RPMI8226 (cell line): ENCODE data around the gene RNF130.

Experiments used
- DNase-seq: peaks from one replicate; pipeline ENCODE4 v3.0.0-alpha.2; 2015

RNF130 gene

DNA sequence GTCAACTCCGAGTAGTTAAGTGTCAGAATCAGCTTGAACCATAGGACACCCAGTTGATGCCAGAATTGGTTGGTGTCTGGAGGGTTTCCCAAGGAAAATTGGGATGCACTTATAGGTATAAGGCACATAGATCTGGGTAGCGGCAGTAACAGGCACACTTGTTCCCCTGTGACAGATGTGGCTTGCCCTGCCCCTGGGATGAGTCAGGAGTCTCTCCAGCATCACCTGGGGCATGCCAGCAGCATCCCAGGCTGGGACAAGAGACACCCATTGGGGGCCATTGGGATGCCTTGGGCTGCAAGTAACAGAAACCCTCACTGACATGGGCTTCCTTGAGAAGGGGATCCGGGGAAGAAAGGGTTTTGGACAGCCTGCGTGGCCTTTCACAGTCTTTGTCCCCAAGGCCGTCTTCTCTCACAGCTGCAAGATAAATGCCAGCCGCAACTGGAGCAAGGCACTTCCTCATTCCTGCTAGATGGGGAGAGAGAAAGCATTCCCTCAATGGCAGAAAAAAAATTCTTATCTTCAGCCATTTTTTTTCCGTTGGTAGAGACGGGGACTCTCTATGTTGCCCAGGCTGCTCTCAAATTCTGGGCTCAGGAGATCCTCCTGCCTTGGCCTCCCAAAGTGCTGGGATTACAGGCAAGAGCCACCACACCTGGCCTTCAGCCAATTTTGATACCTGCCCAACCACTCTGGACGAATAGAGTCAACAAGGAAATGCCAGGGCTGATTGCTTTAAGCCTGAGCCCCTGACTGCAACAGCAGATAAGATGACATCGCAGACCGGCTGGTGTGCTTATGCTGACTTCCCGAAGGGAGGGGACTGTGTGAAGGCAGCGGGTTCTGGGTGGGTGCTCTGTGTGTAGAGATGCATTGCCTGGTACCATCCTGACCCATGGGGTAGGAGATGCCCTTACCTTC is 13.3 kb upstream of the RNF130 start:
- no peak for DNase-seq

DNA sequence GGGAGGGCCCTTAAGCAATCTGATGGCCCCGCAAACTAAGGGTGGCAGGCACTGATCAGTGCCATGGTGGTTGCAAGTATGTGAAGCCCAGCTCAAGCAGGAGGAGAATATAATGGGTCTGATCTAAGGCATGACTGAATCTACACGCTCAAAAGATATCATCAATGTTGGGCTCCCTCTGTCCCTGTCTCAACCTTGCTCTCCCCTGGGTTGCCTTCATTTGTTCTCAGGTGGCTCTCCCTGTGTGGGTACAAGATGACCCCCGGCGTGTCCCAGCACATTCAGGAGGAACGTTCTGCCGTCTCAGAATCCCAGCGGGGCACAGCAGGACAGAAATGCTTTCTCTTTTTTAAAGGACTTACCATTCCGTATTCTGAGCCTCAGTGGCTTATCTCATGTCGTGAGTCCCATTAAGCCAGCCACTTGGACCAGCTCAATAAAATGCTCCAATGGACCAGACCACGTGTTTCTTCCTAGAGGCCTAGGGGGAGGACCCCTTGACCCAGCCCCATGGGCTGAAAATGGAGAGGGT is 12.0 kb upstream of the RNF130 start:
- no peak for DNase-seq

DNA sequence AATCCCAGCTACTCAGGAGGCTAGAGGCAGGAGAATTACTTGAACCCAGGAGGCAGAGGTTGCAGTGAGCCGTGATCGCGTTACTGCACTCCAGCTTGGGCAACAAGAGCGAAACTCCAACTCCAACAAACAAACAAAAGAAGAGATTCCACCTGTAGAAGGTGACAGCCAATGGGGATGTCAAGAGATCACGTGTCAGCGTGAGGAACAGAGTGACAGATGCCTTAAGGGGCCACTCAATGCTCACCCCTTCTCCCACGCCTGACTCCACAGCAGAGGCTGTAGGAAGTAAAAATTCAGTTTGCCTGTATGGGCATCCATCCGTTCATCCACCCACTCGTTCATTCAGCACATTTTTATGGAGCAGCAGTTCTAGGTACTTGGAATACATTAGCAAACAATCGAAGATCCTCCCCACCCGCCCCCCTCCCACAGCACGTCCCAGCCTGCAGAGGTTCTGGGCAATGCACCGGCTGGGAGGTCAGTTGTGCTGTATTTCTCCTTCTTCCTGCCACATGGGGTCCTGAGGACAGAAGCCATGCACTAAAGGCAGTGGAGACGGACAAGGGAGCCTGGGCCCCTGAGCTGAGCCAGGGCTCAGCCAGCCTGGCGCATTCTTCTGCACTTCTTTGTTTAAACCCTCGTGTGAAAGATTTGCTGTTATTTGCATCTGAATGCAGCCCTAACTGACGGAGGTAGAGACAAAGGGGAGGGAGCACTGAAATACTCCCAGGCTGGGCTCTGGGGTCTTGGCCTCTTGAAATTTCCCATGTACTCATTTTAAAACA is 11.3 kb upstream of the RNF130 start:
- DNase-seq, result no peak

DNA sequence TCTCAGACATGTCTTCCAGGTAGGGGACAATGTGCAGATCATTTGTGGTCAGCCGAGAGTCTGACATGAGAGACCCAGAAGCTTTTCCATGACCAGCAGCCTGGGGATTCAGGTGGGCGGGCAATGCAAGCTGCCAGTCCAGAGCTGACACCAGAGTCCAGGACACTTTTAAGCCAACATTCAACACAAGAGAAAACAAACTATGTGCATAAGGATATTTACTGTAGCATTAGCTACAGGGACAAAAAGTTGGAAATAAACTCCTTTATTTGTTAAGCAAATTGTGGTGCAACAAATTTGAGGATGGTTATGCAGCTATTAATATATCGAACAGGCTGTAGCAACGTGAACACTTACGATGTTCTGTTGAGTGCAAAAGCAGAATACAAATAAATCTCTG is 9.9 kb upstream of the RNF130 start:
- no peak for DNase-seq

DNA sequence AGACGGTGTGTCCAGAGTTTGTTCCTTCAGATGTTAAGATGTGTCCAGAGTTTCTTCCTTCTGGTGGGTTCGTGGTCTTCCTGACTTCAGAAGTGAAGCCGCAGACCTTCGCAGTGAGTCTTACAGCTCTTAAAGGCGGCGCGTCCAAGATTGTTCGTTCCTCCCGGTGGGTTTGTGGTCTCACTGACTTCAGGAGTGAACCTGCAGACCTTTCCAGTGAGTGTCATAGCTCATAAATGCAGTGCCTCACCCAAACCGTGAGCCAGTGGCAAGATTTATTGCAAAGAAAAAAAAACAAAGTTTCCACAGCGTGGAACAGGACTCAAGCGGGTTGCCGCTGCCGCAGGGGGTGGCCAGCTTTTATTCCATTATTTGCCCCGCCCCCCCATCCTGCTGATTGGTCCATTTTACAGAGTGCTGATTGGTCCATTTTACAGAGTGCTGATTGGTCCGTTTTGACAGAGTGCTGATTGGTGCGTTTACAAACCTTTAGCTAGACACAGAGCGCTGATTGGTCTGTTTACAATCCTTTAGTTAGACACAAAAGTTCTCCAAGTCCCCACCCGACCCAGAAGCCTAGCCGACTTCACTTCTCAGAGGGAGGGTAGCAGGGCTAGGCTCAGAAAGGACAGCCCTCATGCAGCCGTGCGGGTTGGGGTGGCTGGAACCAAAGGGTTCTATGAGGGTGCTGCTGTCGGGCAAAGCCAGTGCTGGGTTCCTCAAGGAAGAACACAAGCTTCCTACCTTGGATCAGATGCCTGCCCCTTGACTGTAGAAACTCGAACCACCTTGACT is 9.1 kb upstream of the RNF130 start:
- no peak for DNase-seq

DNA sequence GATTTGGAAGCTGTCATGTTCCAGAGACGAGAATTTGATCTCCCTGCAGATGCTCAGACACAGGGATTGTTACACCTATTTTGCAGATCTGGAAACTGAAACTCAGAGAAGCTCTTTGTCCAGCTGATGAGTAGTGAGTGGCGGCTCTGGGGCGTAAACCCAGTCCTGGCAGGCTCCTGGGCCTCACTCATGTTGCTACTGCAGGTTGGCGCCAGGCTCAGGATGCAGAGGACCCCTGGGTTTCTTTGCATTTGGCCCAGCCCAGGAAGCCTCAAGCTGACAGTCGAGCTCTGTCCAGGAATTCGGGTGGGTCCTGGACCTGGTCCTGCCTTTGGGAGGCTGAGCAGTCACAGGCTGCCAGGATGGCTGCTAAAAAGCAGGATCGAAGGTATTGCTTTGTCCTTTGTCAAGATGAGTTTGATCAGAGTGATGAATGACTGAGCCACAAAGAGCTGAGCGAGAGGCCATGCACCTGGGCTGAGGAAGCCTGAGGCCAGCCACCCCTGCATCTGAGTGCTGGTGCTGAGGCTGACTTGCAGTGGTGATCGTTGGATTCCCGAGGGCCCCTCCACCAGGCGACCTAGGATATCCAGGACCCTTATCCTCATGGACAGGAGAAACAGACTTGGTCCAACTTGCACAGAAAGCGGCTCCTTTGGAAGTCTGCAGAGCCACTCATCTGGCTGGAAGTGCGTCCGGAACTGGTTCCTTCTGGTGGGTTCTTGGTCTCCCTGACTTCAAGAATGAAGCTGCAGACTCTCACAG is 8.3 kb upstream of the RNF130 start:
- DNase-seq, result no peak

DNA sequence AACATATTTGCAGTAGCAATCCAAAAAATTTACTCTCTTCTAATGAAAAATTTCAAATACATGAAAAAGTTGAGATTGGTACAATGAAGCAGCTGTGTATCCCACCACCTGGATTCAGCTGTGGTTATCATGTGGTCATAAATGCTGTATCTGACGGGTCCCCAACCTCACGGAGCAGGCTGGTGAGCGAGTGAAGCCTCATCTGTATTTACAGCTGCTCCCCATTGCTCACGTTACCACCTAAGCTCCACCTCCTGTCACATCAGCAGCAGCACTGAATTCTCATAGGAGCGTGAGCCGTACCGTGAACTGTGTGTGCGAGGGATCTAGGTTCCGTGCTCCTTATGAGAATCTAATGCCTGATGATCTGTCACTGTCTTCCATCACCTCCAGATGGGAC is 6.8 kb upstream of the RNF130 start:
- no peak for DNase-seq

DNA sequence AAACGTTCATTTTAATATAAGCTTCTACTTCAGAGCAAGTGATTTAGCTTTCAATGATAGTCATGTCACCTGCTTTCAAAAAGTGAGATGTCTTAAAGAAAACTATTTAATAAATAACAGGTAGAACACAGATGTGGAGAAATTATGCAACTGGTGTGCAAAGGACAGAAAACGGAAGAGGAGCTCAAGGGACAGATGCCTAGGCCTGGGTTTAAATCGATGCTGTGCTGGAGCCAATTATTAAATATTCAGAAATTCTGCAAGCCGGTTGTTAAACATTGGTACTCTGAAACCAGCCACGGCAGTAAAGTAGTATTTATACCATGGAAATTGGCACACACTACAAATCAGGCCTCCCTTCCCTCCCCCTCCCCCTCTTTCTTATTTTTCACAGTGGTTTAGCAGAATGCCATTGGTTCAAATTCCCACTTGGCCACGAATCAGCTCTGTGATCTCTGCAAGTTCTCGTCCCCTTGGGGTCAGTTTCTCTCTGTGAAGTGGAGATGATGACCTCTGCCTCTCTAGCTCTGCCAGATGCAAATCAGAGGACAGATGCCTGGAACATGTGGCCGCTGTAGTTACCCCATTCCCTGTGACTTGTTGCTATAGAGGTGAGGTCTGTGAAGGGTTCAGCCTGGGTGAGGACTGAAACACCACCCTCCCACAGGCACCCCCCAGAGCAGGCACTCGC is 6.2 kb upstream of the RNF130 start:
- no peak for DNase-seq

DNA sequence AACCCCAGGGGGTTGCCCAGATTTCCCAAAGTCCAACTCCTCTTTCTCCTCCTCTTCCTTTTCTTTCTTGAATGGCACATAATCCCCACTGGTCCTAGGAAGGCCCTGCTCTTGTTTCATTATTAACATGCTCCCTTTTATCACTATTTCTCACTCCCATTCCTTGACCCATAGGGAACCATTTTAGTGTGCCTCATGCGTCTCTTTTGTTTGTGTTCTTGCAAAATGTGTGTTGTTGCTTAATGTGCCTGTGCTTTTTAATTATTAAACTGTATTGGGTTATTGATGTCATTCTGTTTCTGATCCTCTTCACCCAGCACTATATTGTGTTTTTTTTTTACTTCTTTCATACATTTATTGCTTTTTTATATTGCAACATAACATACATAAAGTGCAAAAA is 4.1 kb upstream of the RNF130 start:
- DNase-seq, result no peak

DNA sequence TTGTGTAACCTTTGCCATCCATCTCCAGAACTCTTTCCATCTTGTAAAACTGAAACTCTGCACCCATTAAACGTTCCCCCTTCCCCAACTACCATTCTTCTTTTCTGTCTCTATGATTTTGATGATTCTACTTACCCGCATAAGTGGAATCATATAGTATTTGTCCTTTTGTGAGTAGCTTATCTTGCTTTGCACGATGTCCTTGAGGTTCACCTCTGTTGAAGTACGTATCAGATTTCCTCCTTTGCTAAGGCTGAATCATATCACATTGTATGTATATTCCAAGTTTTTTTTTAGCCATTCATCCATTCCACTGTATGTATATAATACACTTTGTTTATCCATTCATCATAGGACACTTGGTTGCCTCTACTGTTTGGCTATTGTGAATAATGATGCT is 2.9 kb upstream of the RNF130 start:
- DNase-seq, result no peak

DNA sequence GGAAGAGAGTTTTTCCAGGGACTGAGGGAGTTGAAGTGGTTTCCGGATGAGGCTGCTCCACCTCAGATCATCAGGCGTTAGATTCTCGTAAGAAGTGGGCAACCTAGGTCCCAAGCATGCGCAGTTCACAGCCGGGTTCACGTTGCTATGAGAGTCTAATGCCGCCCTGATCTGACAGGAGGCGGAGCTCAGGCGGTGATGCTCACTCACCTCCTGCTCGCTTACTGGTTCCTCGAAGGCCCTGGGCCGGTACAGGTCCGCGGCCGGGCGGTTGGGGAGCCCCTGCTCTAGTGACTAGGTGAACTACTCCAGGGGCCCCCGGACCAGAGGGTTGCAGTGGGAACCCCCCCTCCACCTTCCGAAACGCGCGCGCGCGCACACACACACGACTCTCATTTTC is 997 bp upstream of the RNF130 start:
- no peak for DNase-seq

DNA sequence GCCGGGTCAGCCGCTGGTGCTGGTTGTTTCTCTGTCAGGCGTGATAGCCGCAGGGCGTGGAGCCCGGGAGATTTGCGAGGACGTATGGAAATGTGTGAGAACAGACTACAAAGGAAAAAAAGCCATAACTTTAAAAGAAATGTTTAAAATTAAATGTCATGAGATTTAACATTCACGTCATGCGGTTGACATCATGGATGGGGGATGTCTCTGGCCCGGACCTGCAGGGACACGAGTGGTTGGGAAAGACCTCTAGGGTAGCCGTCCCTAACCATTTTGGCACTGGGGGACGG is 643 bp upstream of the RNF130 start:
- DNase-seq, result no peak

DNA sequence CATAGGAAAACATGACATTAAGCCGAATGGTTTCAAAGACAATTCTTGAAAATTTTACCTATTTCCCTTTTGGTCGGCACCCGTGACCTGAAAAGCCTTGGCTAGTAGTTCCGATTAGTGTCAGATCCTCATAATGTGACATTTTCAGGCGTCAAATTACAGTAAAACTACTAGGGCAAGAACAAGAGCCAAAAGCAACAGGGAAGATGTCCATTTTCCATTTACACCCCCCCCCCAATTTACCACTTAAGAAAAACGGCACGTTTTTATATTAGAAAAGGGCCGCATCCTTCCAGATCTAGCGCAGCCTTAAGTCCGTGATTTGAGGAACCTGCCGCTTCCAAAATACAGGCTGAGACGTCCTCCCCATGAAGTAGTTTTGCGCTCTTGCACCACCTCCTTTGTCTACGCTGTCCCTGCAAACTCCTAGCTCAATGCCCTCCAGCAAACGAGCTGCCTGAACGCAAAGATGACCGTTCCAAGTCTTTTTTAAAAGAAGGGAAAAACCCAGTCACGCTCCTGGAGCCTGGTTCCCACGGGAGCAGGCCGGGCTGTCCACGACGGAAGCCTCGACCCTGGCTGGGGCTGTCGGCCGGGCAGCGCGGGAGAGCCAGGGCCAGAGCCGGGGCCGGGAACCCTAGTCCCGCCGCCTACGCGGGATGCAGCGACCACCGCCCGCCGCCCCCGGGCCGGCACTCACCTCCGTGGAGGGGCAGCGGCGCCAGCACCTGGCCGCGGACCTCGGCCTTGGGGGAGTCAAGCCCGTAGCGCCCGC is 616 bp downstream of the RNF130 start:
- no peak for DNase-seq

DNA sequence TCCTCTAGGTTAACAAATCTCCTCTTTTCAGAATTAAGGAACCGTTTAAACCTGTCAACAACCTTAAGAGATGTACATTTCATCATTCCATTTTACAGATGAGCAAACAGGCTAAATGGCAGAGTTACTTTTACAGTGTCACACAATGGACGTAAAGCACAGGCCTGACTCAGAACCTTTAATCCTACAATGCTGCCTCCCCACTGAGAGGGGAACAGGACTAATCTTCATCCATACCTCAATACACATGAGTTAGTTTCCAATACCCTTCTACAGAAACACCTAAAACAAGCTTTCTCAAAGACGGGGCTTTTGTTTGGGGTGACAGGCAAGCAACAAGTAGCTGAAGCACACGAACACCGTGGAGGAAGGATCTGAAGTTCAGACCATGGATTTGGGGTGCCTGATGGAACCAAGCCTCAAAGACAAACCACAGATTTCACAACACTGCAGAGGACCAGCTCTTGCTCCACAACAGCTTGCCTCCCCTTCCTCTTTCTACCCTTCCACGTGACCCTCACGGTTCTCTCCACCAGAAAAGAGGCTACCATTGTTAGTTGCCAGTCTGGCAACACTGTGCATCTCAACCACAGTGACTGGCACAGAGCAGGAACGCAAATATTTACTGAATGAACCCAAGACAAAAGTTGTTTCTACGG is 1.8 kb downstream of the RNF130 start:
- no peak for DNase-seq

DNA sequence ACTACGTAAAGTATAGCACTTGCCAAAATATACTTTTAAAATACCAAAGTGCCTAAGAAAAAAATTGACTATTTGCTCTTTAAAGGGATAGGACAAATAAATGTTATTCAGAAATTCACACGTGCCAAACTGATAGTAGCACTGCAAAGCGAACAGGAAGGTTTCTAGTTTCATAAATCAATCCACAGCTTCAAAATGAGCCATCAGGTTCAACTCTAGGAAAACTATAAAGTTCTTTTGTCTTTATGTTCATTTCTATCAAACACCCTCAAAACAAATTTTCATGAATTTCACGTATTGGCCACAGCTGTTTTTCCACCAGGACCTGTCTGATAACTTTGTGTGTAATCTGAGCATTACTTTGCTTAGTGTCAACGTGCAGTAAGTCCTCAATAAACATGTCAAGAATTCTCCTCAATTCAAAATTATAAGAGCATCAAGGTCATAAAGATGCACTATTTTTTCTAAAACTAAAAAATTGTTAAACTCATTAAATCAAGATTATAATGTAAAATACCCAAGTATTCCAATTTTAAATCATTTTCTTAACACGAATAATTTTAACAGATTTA is 3.0 kb downstream of the RNF130 start:
- no peak for DNase-seq

DNA sequence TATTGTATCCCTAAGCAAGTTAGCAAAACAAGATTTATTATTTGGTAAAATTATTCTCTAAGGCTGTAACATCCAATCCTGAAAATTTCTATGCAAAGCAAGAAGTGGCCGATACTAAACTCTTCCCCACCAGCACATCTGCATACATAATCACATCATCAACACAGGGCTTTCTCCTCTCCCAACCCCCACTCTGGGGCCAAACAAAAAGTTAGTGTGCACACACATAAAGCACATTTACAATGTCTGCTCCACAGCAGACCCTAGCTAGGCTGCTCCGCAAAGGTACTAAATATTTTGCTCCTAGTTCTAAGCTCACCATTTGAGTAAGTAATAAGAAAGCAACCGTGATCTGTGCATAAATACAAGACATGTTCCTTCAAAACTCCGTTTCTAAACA is 3.6 kb downstream of the RNF130 start:
- no peak for DNase-seq

DNA sequence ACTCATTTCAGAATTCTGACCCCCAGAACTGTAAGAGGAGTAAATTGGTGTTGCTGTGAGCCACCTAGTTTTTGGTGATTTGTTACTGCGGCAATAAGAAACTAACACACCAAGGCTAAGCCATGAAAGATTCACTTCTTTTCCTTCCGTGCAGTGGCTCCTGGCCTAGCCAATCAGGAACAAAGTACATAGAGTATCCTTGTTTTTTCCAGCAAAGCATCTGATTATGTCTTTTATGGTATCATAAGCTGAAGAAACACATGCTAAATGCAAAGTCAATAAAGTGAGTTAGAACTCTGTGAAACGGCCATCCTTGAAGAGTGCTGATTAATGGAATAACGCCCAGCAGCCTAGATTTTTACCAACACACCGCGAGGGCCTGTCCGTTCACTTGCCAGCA is 11.4 kb downstream of the RNF130 start:
- no peak for DNase-seq

DNA sequence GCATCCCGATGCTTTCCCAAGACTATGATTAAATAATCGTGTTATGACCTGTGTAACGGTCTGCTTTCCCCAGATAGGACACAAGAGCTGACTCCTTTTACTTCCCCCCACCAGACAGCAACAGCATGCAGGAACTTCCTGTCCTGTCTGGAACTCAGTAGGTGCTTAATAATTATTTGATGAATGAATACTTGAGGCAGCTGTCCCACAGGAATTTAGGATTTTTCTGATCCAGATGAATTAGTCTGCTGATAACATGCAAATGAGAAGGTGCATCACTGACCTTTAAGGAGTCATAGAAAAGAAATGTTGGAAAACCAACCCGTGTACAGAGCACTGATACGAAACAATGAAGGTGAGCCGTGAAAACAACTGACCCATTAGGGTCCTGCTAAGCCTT is 12.2 kb downstream of the RNF130 start:
- no peak for DNase-seq

DNA sequence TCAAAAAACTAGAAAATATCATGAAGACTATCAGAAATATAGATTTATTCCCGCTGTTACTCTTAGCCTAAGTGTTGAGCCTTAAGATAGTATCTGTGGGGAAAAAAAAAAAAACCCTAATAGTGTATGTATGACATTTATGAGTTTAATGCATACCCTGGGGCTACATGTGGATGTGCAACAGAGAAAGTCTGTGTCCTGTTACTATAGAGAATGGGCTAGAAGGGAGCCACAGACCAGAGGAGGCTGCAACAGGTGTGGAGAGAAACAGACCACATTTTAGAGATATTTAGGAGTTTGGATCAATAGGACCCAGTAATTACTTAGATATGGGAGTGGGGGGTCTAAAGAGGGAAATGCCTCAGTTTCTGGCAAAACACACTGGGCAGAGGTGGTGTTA is 15.4 kb downstream of the RNF130 start:
- DNase-seq, result no peak

DNA sequence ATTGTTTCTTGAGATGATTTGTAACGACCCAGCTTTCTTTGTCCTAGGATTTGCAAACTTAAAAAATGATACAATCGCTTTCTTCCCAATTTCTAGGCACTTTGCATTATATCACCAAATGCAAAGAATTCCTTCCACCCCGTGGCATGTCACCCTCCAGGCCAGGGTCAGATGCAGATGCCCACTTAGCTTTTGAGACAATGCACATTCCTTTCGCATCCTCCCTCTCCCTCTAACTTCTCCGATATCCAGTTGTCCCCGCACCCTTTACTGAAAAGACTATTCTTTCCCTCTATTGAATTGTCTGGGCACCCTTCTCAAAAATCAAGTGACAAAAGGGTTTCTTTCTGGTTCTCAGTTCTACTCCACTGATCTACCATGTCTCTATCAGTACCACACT is 17.3 kb downstream of the RNF130 start:
- DNase-seq, result no peak
